Right lobe of liver (tissue), 4 donors: ENCODE results near the gene VAX1.

Experiments
- CTCF ChIP-seq, 4 donors: fragments of 200-600 bp in 3 of 4; fragments of 450-650 bp in 1 of 4; IDR thresholded peaks; one replicate each; pipeline versions ENCODE4 v1.5.1 to v1.8.0; 2016 to 2022; ENCODE audit warnings: antibody characterized with exemption in 4 of 4, mild to moderate bottlenecking in 2 of 4
- POLR2A ChIP-seq: fragments of 450-650 bp; IDR thresholded peaks from one replicate; pipeline ENCODE4 v1.6.1; 2017; ENCODE audit warnings: antibody characterized with exemption, mild to moderate bottlenecking
- donor health status: DM: no; HTN: no; CAD: no.
- donor health status: DM: no; HTN: no; CAD: no.
- donor health status: DM: no; HTN: yes; CAD: no.

GRCh38 chr10:117167346-117167788 lies 29.3 kb upstream of the VAX1 start:
- TF ChIP-seq CTCF (IDR thresholded peaks at IDR 0.05) (no peak), POLR2A (no peak)
